GM12891 (cell line): ENCODE results near the gene TXLNG.
"Not testable (repeated sequence)": the region's sequence is repeated elsewhere in the genome, so short reads cannot be mapped to it uniquely, and the experiment has no call there.

Experiments
- DNase-seq: peaks from one replicate; pipeline ENCODE4 v3.0.0; 2011; ENCODE audit warnings: low spot score; ENCODE audit not compliant: insufficient read length
- FAIRE-seq: peaks from 2 replicates; lab custom pipeline; 2011; peaks lifted over from hg19 to GRCh38; lab: Jason Lieb, UNC
- PAX5 ChIP-seq: IDR thresholded peaks from 2 replicates; pipeline ENCODE4 v1.6.1; 2011; ENCODE audit warnings: low read length, moderate library complexity, mild to moderate bottlenecking; ENCODE audit not compliant: insufficient read depth, severe bottlenecking
- POLR2A ChIP-seq: IDR thresholded peaks from 2 replicates; pipeline ENCODE4 v1.6.1; 2011; ENCODE audit warnings: low read depth, low read length, control low read depth
- POLR2AphosphoS5 ChIP-seq: IDR thresholded peaks from 2 replicates; pipeline ENCODE4 v1.6.1; 2011; ENCODE audit warnings: low read depth, low read length, control low read depth
- POU2F2 ChIP-seq: IDR thresholded peaks from 2 replicates; pipeline ENCODE4 v1.6.1; 2011; ENCODE audit warnings: low read depth, mild to moderate bottlenecking, control low read depth, low read length, moderate library complexity
- SPI1 ChIP-seq: IDR thresholded peaks from 2 replicates; pipeline ENCODE4 v1.6.1; 2011; ENCODE audit warnings: low read depth, low read length, control low read depth
- TAF1 ChIP-seq: IDR thresholded peaks from 2 replicates; pipeline ENCODE4 v1.6.1; 2011; ENCODE audit warnings: low read depth, low read length, control low read depth

Gene TXLNG

GRCh38 chrX:16756724-16757123, 29.5 kb upstream of the TXLNG start:
- no peak for FAIRE-seq
- DNase-seq = no peak
- no peak for TF ChIP-seq POLR2AphosphoS5
- no peak for TF ChIP-seq POU2F2

GRCh38 chrX:16761500-16761899, 24.8 kb upstream of the TXLNG start:
- FAIRE-seq, DNase-seq: not testable (repeated sequence)

GRCh38 chrX:16762579-16762978, 23.7 kb upstream of the TXLNG start:
- TF ChIP-seq SPI1 (no peak), POLR2A (no peak), TAF1 (no peak), POU2F2 (no peak), PAX5 (no peak), POLR2AphosphoS5 (no peak)
- DNase-seq (no peak), FAIRE-seq (no peak)

GRCh38 chrX:16765594-16765993, 20.7 kb upstream of the TXLNG start:
- FAIRE-seq = no peak
- no peak for DNase-seq
- no peak for TF ChIP-seq POLR2AphosphoS5
- TF ChIP-seq POLR2A = no peak
- TF ChIP-seq POU2F2 = no peak
- TF ChIP-seq TAF1 = no peak
- no peak for TF ChIP-seq SPI1
- no peak for TF ChIP-seq PAX5

GRCh38 chrX:16770970-16771482, 15.2 kb upstream of the TXLNG start:
- no peak for FAIRE-seq
- no peak for DNase-seq
- TF ChIP-seq POU2F2 (no peak), POLR2AphosphoS5 (no peak), TAF1 (no peak), POLR2A (no peak), SPI1 (no peak), PAX5 (no peak)

- TF ChIP-seq POU2F2 = peak; percentile 31; the same call in 1 of the 2 replicates
- no peak for TF ChIP-seq TAF1
- TF ChIP-seq PAX5 = no peak
- no peak for TF ChIP-seq SPI1
- peak; percentile 64 for TF ChIP-seq POLR2AphosphoS5
- TF ChIP-seq POLR2A = peak; percentile 78; the same call in 1 of the 2 replicates
- FAIRE-seq (no peak), DNase-seq (no peak)
Measured at GRCh38 chrX:16771483-16772398, 14.5 kb upstream of the TXLNG start.

GRCh38 chrX:16772460-16772859, 13.8 kb upstream of the TXLNG start:
- FAIRE-seq = no peak
- no peak for DNase-seq
- TF ChIP-seq POU2F2 (no peak), POLR2AphosphoS5 (no peak), PAX5 (no peak), TAF1 (no peak), SPI1 (no peak), POLR2A (no peak)

GRCh38 chrX:16774746-16775145, 11.5 kb upstream of the TXLNG start:
- FAIRE-seq (no peak), DNase-seq (no peak)
- TF ChIP-seq POLR2A = no peak
- no peak for TF ChIP-seq PAX5
- TF ChIP-seq POU2F2 = no peak
- no peak for TF ChIP-seq POLR2AphosphoS5
- no peak for TF ChIP-seq SPI1
- TF ChIP-seq TAF1 = no peak

GRCh38 chrX:16778545-16778944, 7.7 kb upstream of the TXLNG start:
- TF ChIP-seq POU2F2 (no peak), TAF1 (no peak), POLR2AphosphoS5 (no peak), POLR2A (no peak), SPI1 (no peak), PAX5 (no peak)
- FAIRE-seq (no peak), DNase-seq (no peak)

- DNase-seq = no peak
- no peak for FAIRE-seq
- TF ChIP-seq TAF1 = no peak
- TF ChIP-seq SPI1 = no peak
Measured at GRCh38 chrX:16778993-16779392, 7.3 kb upstream of the TXLNG start.

- DNase-seq, FAIRE-seq: not testable (repeated sequence)
Measured at GRCh38 chrX:16779815-16780214, 6.5 kb upstream of the TXLNG start.
